ENCODE measurements around the gene TRIM14.

Gene TRIM14

GRCh38 chr9:98050351-98050750 lies 68.7 kb downstream of the TRIM14 start:
- Mint-ChIP-seq H3K4me1 (peaks cover 6% of the 10 kb centered on the region), H3K9me3 (no peaks in the 10 kb centered on the region), H3K27me3 (ENCODE audit: low read depth, poor library complexity) (peaks cover 20% of the 10 kb centered on the region), H3K36me3 (ENCODE audit: low read depth) (no peaks in the 10 kb centered on the region), H3K27ac (no peak overlapping the region), H3K4me3 (no peak overlapping the region)
- TF ChIP-seq CTCF (IDR thresholded peaks at IDR 0.05) = no peak
- DNase-seq = no peak

- peaks cover 20% of the 10 kb centered on the region for H3K27me3 Mint-ChIP-seq (ENCODE audit: low read depth, poor library complexity)
- TF ChIP-seq CTCF (IDR thresholded peaks at IDR 0.05) = no peak
- no peak overlapping the region for H3K27ac Mint-ChIP-seq
- H3K36me3 Mint-ChIP-seq (ENCODE audit: low read depth) = no peaks in the 10 kb centered on the region
- peaks cover 6% of the 10 kb centered on the region for H3K4me1 Mint-ChIP-seq
- peaks cover 5% of the 10 kb centered on the region for H3K9me3 Mint-ChIP-seq
- no peak overlapping the region for H3K4me3 Mint-ChIP-seq
- no peak for DNase-seq
Measured at GRCh38 chr9:98049288-98050072, 69.5 kb downstream of the TRIM14 start.

- Mint-ChIP-seq H3K9me3 (peaks cover 5% of the 10 kb centered on the region), H3K4me1 (peaks cover 6% of the 10 kb centered on the region), H3K4me3 (no peak overlapping the region), H3K36me3 (ENCODE audit: low read depth) (no peaks in the 10 kb centered on the region), H3K27me3 (ENCODE audit: low read depth, poor library complexity) (peaks cover 8% of the 10 kb centered on the region), H3K27ac (no peak overlapping the region)
- no peak for TF ChIP-seq CTCF (IDR thresholded peaks at IDR 0.05)
- no peak for DNase-seq
Measured at GRCh38 chr9:98047002-98047401, 72.0 kb downstream of the TRIM14 start.

GRCh38 chr9:98046180-98046543 lies 72.9 kb downstream of the TRIM14 start:
- TF ChIP-seq CTCF (IDR thresholded peaks at IDR 0.05) = no peak
- DNase-seq = no peak
- H3K27me3 Mint-ChIP-seq (ENCODE audit: low read depth, poor library complexity) = peaks cover 6% of the 10 kb centered on the region
- H3K4me3 Mint-ChIP-seq = no peak overlapping the region
- peaks cover 5% of the 10 kb centered on the region for H3K9me3 Mint-ChIP-seq
- H3K4me1 Mint-ChIP-seq = peaks cover 6% of the 10 kb centered on the region
- H3K36me3 Mint-ChIP-seq (ENCODE audit: low read depth) = no peaks in the 10 kb centered on the region
- no peak overlapping the region for H3K27ac Mint-ChIP-seq

- peaks cover 5% of the 10 kb centered on the region for H3K9me3 Mint-ChIP-seq
- H3K27ac Mint-ChIP-seq = no peak overlapping the region
- DNase-seq = no peak
- no peak for TF ChIP-seq CTCF (IDR thresholded peaks at IDR 0.05)
- no peaks in the 10 kb centered on the region for H3K36me3 Mint-ChIP-seq (ENCODE audit: low read depth)
- H3K4me1 Mint-ChIP-seq = peaks cover 6% of the 10 kb centered on the region
- H3K27me3 Mint-ChIP-seq (ENCODE audit: low read depth, poor library complexity) = peaks cover 12% of the 10 kb centered on the region
- H3K4me3 Mint-ChIP-seq = no peak overlapping the region
Measured at GRCh38 chr9:98045234-98046179, 73.5 kb downstream of the TRIM14 start.
